Neural cell (in vitro differentiated cells): ENCODE measurements around the gene ERMAP. TPM values are rescaled to one million over a fixed set of nuclear protein-coding genes. Genes with fewer than 3 reads are reported as not detected.

Experiments
- H2AFZ ChIP-seq: fragments of 200-600, 300-800 bp; sonication (generic), shearing (Covaris generic); 2 replicates; pipeline ENCODE4 v1.6.0; 2014; ENCODE audit warnings: low read depth, mild to moderate bottlenecking, antibody characterized with exemption, low read length, moderate library complexity
- H3F3A ChIP-seq: fragments of 200-600 bp; shearing (Covaris generic); 2 replicates; pipeline ENCODE4 v1.6.1; 2016; ENCODE audit warnings: mild to moderate bottlenecking, moderate library complexity, mixed read lengths, antibody characterized with exemption, low read length; ENCODE audit not compliant: insufficient read depth, poor library complexity, severe bottlenecking
- H3K27ac ChIP-seq: fragments of 200-600, 300-800 bp; sonication (generic), shearing (Covaris generic); 2 replicates; pipeline ENCODE4 v1.5.1; 2014; ENCODE audit warnings: mild to moderate bottlenecking, low read length, moderate library complexity
- H3K27me3 ChIP-seq: fragments of 300-800, 200-600 bp; sonication (generic), shearing (Covaris generic); 2 replicates; pipeline ENCODE4 v1.6.0; 2014; ENCODE audit warnings: mild to moderate bottlenecking, low read depth, low read length, moderate library complexity; ENCODE audit not compliant: insufficient read depth
- H3K36me3 ChIP-seq: fragments of 300-800, 200-600 bp; sonication (generic), shearing (Covaris generic); 2 replicates; pipeline ENCODE4 v1.5.1; 2014; ENCODE audit warnings: mild to moderate bottlenecking, antibody characterized with exemption, low read length, moderate library complexity; ENCODE audit not compliant: insufficient read depth
- H3K4me2 ChIP-seq: fragments of 300-800, 200-600 bp; sonication (generic), shearing (Covaris generic); 2 replicates; pipeline ENCODE4 v1.6.0; 2014; ENCODE audit warnings: mild to moderate bottlenecking, low read length
- H3K4me3 ChIP-seq: fragments of 300-800, 200-600 bp; sonication (generic), shearing (Covaris generic); 2 replicates; pipeline ENCODE4 v1.5.1; 2014; ENCODE audit warnings: mild to moderate bottlenecking, low read length, moderate library complexity
- H3K79me2 ChIP-seq: fragments of 200-600 bp; shearing (Covaris generic); replicated peaks from 2 replicates; pipeline ENCODE4 v1.6.0; 2014; ENCODE audit warnings: mild to moderate bottlenecking, low read length, moderate library complexity; ENCODE audit not compliant: insufficient read depth
- H3K9ac ChIP-seq: fragments of 300-800, 200-600 bp; sonication (generic), shearing (Covaris generic); 2 replicates; pipeline ENCODE4 v1.6.1; 2016; ENCODE audit warnings: mild to moderate bottlenecking, low read length, mixed read lengths
- H3K9me2 ChIP-seq: fragments of 200-600 bp; shearing (Covaris generic); 2 replicates; pipeline ENCODE4 v1.6.1; 2016; ENCODE audit warnings: mild to moderate bottlenecking, low read length, mixed read lengths; ENCODE audit not compliant: insufficient read depth
- H3K9me3 ChIP-seq: fragments of 200-600, 300-800 bp; sonication (generic), shearing (Covaris generic); 2 replicates; pipeline ENCODE4 v1.6.1; 2016; ENCODE audit warnings: mild to moderate bottlenecking, mixed run types, low read length, moderate library complexity, mixed read lengths
- H4K20me1 ChIP-seq: fragments of 200-600 bp; shearing (Covaris generic); 2 replicates; pipeline ENCODE4 v1.6.1; 2016; ENCODE audit warnings: mild to moderate bottlenecking, mixed run types; ENCODE audit not compliant: insufficient read depth
- CTCF ChIP-seq: fragments of 450-650 bp; IDR thresholded peaks from 2 replicates; pipeline ENCODE4 v1.5.1; 2014; ENCODE audit warnings: antibody characterized with exemption, mild to moderate bottlenecking, moderate library complexity; ENCODE audit not compliant: poor library complexity, severe bottlenecking
- EP300 ChIP-seq: fragments of 450-650 bp; conservative IDR thresholded peaks from 2 replicates; pipeline ENCODE4 v1.6.1; 2014; ENCODE audit warnings: antibody characterized with exemption, mild to moderate bottlenecking, moderate library complexity; ENCODE audit not compliant: poor library complexity, severe bottlenecking
- EZH2 ChIP-seq: fragments of 200-600, 300-800 bp; shearing (Covaris generic), sonication (generic); IDR thresholded peaks from 2 replicates; pipeline ENCODE4 v1.6.1; 2014; ENCODE audit warnings: antibody characterized with exemption, low read length, borderline replicate concordance, mild to moderate bottlenecking; ENCODE audit not compliant: insufficient read depth, poor library complexity, severe bottlenecking
- MXI1 ChIP-seq: fragments of 450-650 bp; conservative IDR thresholded peaks from 2 replicates; pipeline ENCODE4 v1.6.1; 2014; ENCODE audit warnings: antibody characterized with exemption, mild to moderate bottlenecking; ENCODE audit not compliant: poor library complexity, severe bottlenecking
- POLR2AphosphoS5 ChIP-seq: IDR thresholded peaks from 2 replicates; pipeline ENCODE4 v1.6.1; 2012
- RAD21 ChIP-seq: fragments of 450-650 bp; conservative IDR thresholded peaks from 2 replicates; pipeline ENCODE4 v1.6.1; 2014; ENCODE audit warnings: antibody characterized with exemption, mild to moderate bottlenecking, moderate library complexity
- REST ChIP-seq: IDR thresholded peaks from 2 replicates; pipeline ENCODE4 v1.6.1; 2012; ENCODE audit warnings: borderline replicate concordance
- SMC3 ChIP-seq: fragments of 450-650 bp; conservative IDR thresholded peaks from 2 replicates; pipeline ENCODE4 v1.6.1; 2014; ENCODE audit warnings: antibody characterized with exemption, mild to moderate bottlenecking, moderate library complexity; ENCODE audit not compliant: poor library complexity
- TAF1 ChIP-seq: IDR thresholded peaks from 2 replicates; pipeline ENCODE4 v1.6.1; 2012; ENCODE audit warnings: low read depth
- polyA plus RNA-seq: library from polyadenylated mRNA; depleted of rRNA; stranded (reverse); fragments of >200 nt; gene quantifications from 2 replicates; pipeline ENCODE4 v1.2.3, GENCODE V29; 2014

Gene ERMAP
- polyA plus RNA-seq, 1 donor from 2014 or later, result 10.6 TPM

DNA sequence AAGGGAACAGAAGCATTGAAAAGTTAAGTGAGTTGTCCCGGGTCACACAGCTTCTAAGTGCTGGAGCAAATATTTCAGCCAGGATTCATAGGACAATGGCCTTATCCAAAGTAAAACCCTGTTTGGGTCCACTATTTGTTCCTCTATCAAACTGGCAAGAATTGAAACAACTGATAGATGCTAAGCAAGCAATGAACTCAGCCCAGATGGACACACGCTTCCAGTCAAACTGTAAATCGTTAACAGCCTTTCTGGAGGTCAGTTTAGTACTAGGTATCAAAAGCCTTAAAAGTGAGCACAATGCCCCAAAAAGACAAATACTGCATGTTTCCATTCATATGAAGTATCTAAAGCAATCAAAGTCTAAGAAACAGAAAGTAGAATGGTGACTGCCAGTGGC, 1.1 kb downstream of the ERMAP start:
- Histone ChIP-seq H3F3A (no peaks in the 10 kb centered on the region), H3K36me3 (no peaks in the 10 kb centered on the region), H3K9ac (no peak overlapping the region), H3K4me3 (peak overlapping the region; percentile 68), H4K20me1 (no peaks in the 10 kb centered on the region), H2AFZ (no peak overlapping the region), H3K9me2 (no peaks in the 10 kb centered on the region), H3K79me2 (peaks cover 22% of the 10 kb centered on the region), H3K9me3 (no peaks in the 10 kb centered on the region), H3K4me2 (peak overlapping the region; percentile 60), H3K27ac (no peak overlapping the region), H3K27me3 (no peaks in the 10 kb centered on the region)
- no peak for TF ChIP-seq CTCF
- no peak for TF ChIP-seq RAD21
- no peak for TF ChIP-seq SMC3
- no peak for TF ChIP-seq POLR2AphosphoS5
- no peak for TF ChIP-seq MXI1
- TF ChIP-seq EZH2, result no peak
- TF ChIP-seq TAF1, result no peak
- no peak for TF ChIP-seq EP300
- TF ChIP-seq REST, result no peak

- Histone ChIP-seq H2AFZ (no peak overlapping the region), H3K9ac (no peak overlapping the region), H3K79me2 (peaks cover 7% of the 10 kb centered on the region), H3K36me3 (no peaks in the 10 kb centered on the region), H3F3A (no peaks in the 10 kb centered on the region), H4K20me1 (no peaks in the 10 kb centered on the region), H3K27ac (no peak overlapping the region), H3K27me3 (no peaks in the 10 kb centered on the region), H3K4me3 (no peak overlapping the region), H3K4me2 (no peak overlapping the region), H3K9me2 (no peaks in the 10 kb centered on the region), H3K9me3 (no peaks in the 10 kb centered on the region)
- TF ChIP-seq EZH2 (no peak), EP300 (no peak), CTCF (no peak), REST (no peak), RAD21 (no peak), POLR2AphosphoS5 (no peak)
Observed at GRCh38 chr1:42820813-42821212, 3.9 kb downstream of the ERMAP start.
